Effector CD4-positive, alpha-beta T cell (primary cell): ENCODE results near the gene SLC22A31.
"Not testable (repeated sequence)": the region's sequence is repeated elsewhere in the genome, so short reads cannot be mapped to it uniquely, and the experiment has no call there.

Source experiments
- DNase-seq: peaks from one replicate; pipeline ENCODE4 v3.0.0-alpha.2; 2020

SLC22A31 gene

DNA sequence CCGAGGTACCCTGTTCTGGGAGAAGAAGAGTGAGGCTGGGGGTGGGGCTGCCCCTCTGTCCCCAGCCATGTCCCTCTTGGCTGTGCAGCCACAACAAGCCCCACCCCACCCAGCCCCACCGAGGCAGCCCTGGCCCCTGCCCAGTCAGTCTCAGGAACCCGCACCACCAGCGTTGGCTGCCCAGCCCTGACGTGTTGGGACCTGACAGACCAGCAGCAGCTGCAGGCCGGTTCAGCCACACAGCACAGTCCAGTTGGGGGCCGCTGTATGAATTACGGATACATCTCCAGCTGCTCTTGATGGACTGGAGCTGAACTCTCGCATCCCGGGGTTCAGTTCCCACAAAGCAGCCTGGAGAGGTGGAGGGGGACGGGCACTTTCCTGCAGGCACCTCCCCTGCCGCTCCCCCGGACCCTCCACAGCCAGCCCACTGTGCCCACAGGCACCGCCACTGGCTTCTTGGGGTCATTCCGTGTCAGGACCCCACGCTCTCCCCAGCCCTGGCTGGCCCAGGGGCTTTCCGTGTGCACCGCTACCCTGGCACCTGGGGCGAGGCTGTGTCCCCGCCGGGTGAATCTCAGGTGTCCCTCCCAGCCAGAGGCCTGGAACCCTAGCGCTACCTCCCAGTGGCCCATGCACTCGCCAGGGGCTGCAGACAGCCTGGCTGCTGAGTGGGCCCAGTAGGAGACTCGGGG, 21.7 kb downstream of the SLC22A31 start:
- DNase-seq = no peak

DNA sequence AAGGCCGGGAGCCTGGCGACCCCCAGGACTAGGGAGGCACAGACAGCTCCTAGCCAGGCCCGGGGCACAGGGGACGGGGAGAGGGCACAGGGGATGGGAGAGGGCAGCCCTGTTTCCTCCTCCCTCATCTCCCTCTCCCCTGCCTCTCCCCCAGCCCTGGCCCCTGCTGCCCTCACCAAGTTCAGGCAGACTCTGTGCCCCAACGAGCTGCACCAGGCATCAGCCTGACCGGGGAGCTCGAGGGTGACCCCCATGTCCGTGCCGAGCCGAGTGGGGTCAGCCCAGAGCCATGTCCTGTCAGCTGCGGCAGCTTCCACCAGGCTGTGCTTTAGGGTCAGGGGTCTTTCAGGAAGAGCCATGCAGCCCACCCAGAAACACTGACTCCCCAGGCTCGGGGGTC, 22.8 kb downstream of the SLC22A31 start:
- DNase-seq = no peak

DNA sequence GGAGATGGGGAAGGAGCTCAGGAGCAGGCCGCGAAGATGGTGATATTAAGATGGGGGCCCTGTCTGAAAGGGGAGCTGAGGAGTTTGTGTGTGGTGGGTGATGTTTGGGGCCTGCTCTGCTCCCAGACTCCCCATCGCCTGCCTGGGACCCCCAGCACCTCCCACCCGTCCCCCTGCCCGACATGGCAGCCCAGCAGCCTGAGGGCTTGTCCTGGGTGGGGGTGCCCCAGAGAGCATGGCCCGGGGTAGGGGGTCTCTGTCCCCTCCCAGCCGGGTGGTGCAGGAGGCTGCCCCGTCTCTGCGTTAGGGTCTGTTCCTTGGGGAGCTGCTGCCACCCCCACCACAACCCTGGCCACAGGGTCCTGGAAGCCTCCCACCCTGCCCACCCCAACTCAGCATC, 23.6 kb downstream of the SLC22A31 start:
- DNase-seq = no peak

DNA sequence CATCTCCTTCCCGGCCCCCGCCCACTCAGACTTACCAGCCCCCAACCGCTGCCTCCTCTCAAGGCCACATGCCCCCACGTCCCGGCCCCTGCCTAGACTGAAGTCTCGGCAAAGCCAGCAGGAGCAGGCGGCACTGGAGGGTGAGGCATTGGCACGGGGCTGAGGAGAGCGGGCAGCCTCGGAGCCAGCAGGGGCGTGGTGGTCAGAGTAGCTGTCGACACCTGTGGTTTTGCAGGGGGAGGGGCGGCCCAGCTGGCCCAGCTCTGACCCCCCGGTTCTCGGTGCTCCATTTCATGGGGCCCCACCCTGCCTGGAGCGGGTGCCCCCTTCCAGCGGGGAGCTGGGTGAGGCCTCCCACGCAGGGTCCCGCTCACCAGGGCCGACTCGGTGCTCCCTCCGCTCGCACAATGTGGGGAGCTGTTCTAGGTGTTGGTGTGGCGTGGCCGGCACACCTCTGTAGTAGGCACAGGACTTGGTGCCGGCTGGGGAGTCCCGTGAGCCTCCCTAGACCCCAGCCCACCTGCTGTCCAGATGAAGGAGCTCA, 24.1 kb downstream of the SLC22A31 start:
- no peak for DNase-seq

DNA sequence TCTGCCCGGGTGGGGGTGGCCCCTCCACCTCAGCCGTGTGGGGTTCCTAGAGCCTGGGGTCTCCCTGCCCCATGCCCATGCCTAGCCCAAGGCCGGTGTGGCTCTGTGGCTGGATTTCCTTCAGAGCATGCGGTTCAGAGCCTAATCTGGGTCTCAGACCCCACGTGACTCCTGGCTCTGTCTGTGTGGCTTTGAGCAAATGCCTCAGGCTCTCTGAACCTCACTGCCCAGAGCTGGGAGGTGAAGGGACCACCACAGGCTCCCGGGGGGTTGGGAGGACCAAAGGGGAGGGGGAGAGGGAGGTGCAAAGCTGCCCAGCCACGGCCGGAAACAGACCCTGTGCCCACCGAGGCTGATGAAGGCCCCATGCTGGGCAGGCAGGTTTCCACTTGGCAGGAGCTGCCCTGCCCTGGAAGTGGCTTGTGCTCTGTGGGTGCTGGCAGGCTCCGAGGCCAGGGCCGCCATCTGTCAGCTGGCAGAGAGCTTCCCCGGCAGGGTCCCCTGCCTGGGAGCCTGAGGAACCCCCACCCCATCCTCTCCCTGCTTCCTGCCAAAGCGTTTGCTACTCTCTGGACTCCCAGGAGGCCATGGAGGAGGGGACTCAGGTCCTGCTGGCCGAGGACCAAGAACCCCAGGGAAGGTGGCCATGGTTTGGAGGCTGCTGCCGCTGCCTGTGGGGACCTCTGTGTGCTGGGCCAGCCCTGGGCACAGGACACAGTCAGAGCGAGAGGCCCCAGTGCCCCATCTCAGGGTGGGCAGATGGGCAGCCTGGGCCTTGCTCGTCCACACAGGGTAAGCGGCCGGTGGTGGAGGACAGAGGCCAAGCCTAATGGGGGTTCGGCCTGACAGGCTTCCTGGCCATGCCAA, 24.8 kb downstream of the SLC22A31 start:
- no peak for DNase-seq

DNA sequence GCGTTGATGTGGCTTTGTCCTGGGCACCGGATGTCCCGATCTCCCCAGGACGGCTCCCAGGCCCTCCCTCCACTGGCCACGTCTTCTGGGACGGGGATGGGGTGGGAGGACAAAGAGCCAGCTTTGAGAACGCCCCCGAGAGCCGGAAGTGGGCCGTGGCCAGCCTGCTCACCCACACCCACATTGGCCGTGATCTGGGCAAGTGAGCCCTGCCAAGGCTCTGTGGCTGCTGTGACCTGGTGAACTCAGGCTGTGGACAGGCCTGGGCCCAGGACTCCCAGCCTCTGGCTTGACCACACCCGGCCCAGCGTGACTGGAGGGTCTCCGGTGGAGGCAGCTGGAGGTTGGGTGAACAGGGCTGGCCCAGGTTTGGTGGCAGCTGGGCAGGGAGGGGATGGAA, 25.5 kb downstream of the SLC22A31 start:
- DNase-seq = no peak

DNA sequence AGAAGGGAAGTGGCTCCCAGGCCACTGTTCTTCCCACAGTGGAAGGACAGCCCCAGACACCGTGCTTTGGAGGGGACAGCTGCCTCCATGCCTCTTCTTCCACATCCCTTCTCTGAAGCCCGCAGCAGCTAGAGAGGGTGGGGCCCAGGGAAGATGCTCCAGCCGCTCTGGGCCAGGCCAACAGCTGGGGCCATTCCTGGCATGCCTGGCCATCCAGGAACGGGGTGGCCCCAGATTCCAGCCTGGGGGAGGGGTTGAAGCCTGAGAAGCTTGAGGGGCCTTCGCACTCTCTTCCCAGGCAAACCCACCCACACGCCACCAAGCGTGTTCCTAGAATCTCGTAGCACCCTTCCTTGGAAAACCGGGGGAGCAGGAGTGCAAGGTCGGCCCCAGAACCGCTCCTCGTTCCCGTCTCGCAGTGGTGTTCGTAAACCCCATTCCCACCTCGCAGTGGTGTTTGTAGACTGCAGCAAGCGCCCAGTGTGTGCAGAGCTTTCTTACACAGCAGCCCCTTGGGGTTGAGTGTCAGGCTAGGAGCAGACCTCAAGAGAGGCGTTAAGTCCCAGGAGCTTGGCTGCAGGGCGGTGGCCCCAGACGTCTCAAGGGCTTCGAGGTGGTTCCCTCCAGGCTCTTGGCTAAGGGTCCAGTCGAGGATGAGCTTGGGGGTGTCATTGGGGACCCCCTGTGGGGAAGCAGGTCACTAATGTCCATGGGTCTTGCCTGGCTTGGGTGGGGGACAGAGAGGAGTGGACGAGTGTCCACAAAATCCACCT, 26.1 kb downstream of the SLC22A31 start:
- DNase-seq = no peak

DNA sequence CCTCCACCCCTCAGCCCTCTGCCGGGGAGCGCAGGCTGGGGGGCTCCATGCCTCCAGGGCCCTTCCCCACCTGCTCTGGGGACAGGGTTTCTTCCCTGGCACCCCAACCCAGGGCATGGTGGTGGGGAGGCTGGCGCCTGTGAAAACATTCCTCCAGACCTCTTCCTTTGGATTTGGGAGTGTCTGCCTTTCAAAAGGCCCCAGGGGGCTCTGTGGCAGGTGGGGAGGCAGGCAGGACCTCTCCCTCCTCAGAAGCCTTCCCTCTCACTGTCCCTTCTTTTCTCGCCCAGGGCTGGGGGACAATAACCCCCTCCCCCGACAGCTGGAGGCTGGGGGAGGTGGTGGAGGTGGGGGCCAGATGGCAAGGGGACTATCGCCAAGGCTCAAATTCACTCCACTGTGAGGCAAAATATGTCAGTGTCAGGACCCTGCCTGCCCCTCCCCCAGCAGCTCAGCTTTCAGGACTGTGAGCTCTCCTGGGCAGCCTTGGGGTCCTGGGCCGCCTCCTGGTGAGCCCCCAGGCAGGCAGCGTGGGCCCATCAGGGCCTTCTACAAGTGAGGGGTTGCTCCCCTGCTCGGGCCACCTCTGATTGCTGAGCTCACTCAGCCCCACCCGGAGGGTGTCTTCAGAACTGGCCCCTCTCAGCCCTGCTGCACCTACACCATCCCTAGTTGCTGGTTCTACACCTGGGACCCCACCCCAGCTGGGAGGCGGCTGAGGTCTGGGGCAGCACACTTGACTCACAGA, 27.0 kb downstream of the SLC22A31 start:
- DNase-seq = no peak

DNA sequence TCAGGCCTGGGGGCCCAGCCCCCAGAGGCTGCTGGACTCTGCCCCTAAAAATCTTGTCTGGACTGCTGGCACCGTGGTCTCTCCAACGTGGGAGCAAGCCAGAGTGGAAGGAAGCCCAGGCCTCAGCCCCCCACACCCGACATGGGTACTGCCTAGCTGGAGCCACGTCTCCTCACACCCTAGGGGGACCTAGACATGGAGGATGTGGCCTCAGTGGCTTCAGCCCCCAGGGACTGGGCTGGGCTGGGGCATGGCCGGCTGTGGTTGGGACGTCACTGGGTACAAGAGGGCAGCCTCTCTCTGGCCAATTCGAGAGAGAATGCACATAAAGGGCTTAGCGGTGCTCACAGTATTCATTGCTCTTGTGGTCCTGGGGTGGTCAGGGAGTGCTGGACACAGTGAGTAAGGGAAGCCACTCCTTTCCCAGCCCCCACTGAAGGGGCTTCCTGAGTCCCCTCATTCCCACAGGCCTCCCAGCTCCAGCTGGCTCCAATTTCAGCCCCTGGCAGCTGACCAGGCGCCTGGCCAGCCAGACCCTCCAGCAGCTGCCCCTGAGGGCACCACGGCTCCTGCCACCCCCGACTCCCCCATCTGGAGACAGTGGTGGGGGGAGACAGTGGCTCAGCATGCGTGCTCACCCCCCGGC, 27.7 kb downstream of the SLC22A31 start:
- DNase-seq = no peak

DNA sequence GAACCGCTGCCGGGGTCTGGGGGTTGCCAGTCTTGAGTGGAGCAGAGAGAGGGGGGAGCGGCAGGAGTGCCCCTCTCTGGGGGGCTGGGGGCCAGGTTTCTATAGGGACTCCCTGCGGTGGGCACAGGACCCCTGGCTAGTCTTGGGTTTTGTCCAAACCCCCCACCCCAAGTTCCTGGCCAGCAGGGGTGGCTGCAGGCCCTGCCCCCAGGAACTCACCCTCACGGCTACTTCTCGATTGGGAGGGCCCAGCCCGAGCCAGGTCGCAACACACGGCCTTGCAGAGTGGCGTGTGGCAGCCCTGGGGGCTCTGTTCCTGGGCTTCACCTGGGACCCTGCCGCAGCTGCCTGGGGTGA, 28.2 kb downstream of the SLC22A31 start:
- DNase-seq = no peak

DNA sequence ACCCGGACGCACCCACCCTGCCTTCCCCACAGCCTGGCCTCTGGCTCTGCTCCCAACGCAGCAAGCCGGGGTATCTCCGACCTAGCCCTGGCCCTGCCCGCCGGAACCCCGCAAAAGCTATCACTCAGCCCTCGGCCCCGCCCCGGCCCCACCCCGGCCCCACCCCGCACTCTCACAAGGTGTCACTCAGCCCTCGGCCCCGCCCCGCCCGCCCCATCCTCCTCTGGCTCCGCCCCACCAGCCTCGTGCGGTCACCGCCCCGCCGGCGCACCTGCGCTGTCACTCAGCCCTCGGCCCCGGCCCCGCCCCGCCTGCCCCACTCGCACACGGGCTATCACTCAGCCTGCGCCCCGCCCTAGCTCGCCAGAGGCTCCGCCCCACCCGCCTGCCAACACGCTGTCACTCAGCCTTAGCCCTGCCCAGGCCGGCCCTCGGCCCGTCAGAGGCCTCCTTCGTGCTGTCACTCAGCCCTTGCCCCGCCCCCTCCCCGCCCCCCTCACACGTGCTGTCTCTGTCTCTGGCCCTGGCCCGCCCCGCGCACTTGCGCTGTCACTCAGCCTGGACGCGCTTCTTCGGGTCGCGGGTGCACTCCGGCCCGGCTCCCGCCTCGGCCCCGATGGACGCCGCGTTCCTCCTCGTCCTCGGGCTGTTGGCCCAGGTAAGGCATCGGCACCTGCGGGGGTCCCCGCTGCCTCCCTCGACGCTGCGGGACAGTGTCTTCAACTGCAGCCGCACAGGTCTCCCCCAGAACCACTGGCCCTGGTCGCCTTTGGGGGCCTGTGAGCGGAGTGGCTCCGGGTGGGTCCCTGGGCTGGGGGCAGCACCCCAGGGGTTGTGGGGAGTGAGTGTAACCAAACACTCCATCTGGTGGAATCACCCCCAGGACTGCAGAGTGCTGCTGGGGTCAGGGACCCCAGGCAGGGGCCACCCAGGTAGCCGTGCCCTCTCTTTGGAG, 28.8 kb downstream of the SLC22A31 start, which contains the start of gene CDH15:
Gene CDH15 (plus strand): TSS at position 533 of the 955 bp plus-strand sequence. CDS start 84 bp downstream, at position 617.
- DNase-seq = peak; percentile 88

DNA sequence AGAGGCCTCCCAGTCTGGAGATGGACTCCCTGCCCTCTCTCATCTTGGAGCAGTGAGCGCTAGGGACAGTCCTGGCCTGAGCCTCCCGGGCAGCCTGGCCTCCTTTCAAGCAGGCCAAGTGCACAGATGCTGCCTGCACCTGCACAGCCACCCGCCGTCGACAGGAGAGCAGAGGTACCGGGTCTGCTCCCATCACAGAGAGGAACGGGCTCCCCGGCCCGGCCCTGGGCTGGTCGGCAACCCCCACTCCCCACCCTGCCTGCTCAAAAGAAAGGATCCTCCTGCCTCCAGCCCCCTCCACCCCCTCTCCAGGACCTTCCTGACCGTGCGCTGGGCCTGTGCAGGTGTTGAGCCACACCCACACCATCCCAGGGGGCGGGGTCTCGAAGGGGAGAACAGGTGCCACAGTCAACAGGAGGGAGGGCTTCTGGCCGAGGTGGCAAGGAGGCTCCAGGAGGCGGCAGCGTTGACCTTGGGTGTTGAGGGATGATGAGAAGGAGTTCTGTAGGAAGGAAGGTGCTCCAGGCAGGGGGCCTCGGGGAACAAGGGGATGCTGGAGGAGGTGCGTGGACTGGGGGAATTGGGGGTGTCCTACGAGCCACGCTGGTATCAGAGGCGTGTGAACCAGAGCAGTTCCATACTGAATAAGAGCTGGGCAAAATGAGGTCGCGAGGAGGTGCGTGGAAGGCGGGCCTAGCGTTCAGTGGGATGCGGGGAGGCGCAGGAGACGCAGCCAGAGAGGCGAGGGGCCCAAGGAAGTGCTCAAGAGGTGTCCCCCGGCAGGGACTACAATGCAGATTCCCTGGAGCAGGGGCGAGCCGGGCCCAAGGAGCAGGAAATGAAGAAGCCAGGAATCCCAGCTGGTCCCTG, 29.8 kb downstream of the SLC22A31 start:
- DNase-seq = no peak

DNA sequence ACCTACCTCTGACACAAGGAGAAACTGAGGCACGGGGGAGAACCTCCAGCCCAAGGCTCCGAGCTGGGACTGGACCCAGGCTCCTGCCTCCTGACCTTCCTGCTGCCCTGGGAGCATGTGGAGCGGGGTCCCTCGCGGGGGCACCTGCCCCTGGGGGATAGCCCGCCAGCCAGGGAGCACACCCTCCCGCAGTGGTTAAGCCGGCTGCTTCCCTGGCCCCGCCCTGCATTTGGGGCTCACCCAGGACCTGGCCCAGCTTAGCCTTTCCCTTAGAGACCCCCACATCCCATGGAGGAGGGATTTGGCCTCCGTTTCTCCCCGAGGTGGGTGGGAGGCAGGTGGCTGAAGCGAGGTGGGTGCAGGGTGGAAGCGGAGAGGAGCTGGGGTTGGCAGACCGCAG, 30.6 kb downstream of the SLC22A31 start:
- no peak for DNase-seq

DNA sequence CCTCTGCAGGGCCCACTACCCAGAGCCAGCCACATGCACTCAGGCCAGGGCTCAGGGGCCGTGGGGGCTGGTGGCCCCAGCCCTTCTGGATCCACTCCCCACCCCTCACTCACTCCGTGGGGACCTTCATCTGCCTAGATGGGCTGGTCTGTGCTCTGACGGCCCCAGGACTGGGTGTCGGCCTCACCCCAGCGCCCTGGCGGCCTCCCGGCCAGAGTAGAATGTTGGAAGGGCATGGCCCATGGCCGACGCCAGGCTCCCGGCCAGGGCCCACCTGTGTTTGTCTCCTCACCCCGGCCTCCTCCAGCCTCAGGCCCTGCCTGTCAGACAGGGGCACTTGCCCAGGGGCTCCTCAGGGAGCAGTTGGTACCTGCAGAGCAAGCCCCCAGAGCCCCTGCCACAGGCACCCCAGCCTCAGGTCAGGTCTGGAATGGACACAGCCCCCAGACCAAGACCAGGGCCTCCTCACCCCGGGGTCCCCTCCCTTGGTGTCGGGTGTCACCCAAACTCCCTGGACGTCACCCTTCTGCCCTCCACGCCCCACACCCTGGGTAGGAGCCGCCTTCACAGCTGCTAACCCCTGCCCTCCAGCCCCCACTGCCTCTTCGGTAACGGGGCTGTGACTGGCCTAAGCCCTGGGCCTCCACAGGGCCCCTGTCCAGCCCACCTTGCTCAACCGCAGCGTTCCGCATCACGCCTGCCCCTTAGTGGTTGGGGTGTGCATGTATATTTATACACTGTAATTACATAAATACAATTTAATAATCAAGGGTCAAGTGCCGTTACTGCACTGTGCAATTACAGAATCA, 31.8 kb downstream of the SLC22A31 start:
- no peak for DNase-seq

DNA sequence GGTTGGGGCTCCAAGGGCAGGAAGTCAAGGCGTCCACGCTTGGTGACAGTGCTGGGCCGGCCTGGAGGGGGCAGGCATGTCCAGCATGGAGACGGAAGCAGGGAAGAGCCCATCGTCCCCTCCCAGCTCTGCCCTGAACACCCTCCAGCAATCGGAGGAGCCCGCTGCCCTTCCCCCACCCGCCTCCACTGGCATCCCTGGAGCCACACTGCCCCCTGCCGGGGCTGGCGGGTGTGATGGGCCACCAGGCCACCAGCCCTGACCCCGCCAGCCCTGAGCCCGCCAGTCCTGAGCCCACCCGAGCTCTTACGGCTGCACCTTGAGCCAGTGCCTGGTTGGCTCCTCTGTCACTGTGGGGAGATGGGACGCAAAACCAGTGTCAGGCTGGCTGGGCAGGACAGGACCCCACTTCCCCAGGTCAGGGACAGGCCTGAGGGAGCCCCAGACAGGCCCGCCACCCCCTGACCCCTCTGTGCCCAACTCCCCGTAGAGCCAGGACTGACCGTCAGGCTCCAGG, 32.9 kb downstream of the SLC22A31 start:
- DNase-seq = peak; percentile 81

DNA sequence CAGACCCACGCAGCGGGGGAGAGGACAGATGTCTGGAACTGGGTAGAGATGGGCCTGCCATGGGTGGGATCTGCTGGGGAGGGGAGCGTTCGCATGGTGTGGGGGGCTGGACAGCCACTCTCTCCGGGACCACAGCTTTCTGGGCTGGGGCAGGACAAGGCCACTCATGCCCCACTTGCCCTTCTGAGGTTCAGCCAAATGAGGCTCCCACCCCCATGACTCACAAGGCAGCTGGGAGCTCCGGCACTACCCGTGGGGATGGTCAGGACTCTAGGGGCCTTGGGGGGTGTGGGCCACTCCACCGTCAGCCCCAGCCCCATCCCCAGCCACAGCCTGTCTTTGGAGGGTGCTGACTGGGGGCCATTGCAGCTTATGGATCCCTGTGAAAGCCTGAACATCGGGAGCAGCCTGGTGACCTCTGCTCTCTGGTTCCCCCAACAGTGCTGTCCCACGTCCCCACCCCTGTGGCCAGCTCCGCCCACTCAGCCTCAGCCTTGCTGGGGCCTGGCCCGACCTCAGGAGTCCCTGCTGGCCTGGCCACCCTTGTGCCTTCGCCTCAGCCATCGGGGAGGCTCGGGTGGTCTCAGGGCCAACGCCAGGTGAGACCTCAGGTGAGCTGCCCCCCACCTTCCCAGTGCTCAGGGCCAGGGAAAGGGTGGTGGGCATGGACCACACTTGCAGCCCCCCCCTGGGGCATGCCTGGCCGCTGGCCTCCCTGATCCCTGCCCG, 33.5 kb downstream of the SLC22A31 start:
- DNase-seq = no peak

DNA sequence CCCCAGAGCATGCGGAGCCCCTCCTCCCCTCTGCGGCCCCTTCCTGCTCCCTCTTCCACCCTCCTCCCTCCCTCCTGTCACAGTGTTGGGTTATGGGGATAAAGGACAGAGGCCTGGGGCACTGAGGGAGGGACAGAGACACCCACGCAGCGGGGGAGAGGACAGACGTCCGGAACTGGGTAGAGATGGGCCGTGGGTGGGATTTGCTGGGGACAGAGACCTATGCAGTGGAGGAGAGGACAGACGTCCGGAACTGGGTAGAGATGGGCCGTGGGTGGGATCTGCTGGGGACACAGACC, 34.7 kb downstream of the SLC22A31 start:
- DNase-seq = not testable (repeated sequence)
